ENCODE measurements around the gene URAD. TPM values are rescaled to one million over a fixed set of nuclear protein-coding genes. Genes with fewer than 3 reads are reported as not detected.
A peak's percentile ranks its signal among the peaks of the same experiment; 100 is the strongest.

Gene URAD
- total RNA-seq, 1 donor from 2014 or later, result not detected

DNA sequence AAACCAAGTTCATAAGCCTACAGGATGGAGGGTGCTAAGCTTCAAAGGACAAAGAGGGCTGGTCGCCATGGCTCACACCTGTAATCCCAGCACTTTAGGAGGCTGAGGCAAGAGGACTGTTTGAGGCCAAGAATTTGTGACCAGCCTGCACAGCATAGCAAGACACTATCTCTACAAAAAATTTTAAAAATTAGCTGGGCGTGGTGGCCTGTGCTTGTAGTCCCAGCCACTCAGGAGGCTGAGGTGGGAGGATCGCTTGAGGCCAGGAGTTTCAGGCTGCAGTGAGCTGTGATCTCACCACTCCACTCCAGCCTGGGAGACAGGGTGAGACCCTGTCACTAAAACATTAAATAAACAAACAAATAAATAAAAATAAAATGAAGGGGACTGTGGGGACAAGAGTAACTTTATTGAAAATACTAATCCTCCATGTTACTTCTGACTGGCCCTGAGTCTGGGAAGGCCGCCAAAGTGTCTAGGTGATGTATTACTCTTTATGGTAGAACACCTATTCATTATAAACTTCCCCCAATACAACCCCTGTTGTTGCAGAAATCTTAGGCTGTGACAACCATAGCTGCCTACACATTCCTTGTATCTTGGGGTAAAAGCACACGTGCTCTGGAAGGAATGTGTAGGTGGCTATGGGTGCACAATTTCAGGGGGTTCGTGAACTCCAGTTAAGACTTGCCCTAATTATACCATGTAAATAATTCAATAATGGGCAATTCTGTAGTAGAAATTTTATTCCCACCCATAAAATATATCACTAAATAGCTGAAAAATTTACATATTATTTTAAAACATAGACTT, 14.6 kb upstream of the URAD start:
- Histone ChIP-seq H3K27me3 (ENCODE audit: control insufficient read depth, insufficient read depth, low read length) (no peaks in the 10 kb centered on the region), H3K36me3 (ENCODE audit: control insufficient read depth, insufficient read depth, low read length) (no peaks in the 10 kb centered on the region), H3K4me3 (ENCODE audit: low read depth, low read length) (no peak overlapping the region)
- no peak for TF ChIP-seq CTCF (IDR thresholded peaks at IDR 0.05; ENCODE audit: insufficient read depth, low read length, poor library complexity, severe bottlenecking)
- DNase-seq (ENCODE audit: low read depth), result no peak

GRCh38 chr13:28001837-28002473, 13.5 kb upstream of the URAD start:
- no peak for DNase-seq (ENCODE audit: low read depth)
- Histone ChIP-seq H3K36me3 (ENCODE audit: control insufficient read depth, insufficient read depth, low read length) (no peaks in the 10 kb centered on the region), H3K4me3 (ENCODE audit: low read depth, low read length) (no peak overlapping the region), H3K27me3 (ENCODE audit: control insufficient read depth, insufficient read depth, low read length) (no peaks in the 10 kb centered on the region)
- TF ChIP-seq CTCF (IDR thresholded peaks at IDR 0.05; ENCODE audit: insufficient read depth, low read length, poor library complexity, severe bottlenecking), result no peak

DNA sequence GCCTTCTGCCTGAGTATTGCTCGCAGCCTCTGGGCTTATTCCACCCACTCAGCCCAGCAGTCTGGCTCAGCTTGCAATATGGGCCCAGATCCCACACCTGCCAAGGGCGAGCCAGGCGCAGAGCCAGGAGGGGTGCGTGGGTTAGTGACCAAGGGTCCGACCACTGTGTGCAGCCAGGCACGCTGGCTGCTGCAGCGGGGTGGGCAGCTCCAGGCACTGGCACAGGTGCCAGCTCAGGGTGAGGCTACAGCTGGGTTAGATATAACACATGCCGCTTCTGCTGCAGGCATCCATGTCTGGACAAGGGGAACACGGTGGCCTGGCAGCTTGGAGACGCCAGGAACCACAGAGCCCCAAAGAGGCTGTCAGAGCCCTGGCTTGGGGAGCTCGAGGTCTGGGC, 12.6 kb upstream of the URAD start:
- TF ChIP-seq CTCF (IDR thresholded peaks at IDR 0.05; ENCODE audit: insufficient read depth, low read length, poor library complexity, severe bottlenecking), result no peak
- DNase-seq (ENCODE audit: low read depth), result no peak
- Histone ChIP-seq H3K4me3 (ENCODE audit: low read depth, low read length) (no peak overlapping the region), H3K36me3 (ENCODE audit: control insufficient read depth, insufficient read depth, low read length) (no peaks in the 10 kb centered on the region), H3K27me3 (ENCODE audit: control insufficient read depth, insufficient read depth, low read length) (no peaks in the 10 kb centered on the region)

GRCh38 chr13:28000567-28000966, 12.1 kb upstream of the URAD start:
- no peak for TF ChIP-seq CTCF (IDR thresholded peaks at IDR 0.05; ENCODE audit: insufficient read depth, low read length, poor library complexity, severe bottlenecking)
- Histone ChIP-seq H3K27me3 (ENCODE audit: control insufficient read depth, insufficient read depth, low read length) (no peaks in the 10 kb centered on the region), H3K4me3 (ENCODE audit: low read depth, low read length) (no peak overlapping the region), H3K36me3 (ENCODE audit: control insufficient read depth, insufficient read depth, low read length) (no peaks in the 10 kb centered on the region)
- DNase-seq (ENCODE audit: low read depth), result no peak

GRCh38 chr13:27997904-27998522, 9.5 kb upstream of the URAD start:
- Histone ChIP-seq H3K4me3 (ENCODE audit: low read depth, low read length) (no peak overlapping the region), H3K27me3 (ENCODE audit: control insufficient read depth, insufficient read depth, low read length) (no peaks in the 10 kb centered on the region), H3K36me3 (ENCODE audit: control insufficient read depth, insufficient read depth, low read length) (no peaks in the 10 kb centered on the region)
- TF ChIP-seq CTCF (IDR thresholded peaks at IDR 0.05; ENCODE audit: insufficient read depth, low read length, poor library complexity, severe bottlenecking), result peak; percentile 48
- no peak for DNase-seq (ENCODE audit: low read depth)
